Ectodermal cell (in vitro differentiated cells): ENCODE results near the gene ARRDC2.
A peak's percentile ranks its signal among the peaks of the same experiment; 100 is the strongest.
"Not testable (repeated sequence)": the region's sequence is repeated elsewhere in the genome, so short reads cannot be mapped to it uniquely, and the experiment has no call there.

ENCODE experiments used
- H3K27ac ChIP-seq: 2 replicates; pipeline ENCODE4 v1.7.0; 2013; ENCODE audit warnings: mild to moderate bottlenecking, low read depth, low read length; ENCODE audit not compliant: insufficient read depth, poor library complexity, severe bottlenecking
- H3K27me3 ChIP-seq: 2 replicates; pipeline ENCODE4 v1.7.0; 2013; ENCODE audit warnings: mild to moderate bottlenecking, low read length; ENCODE audit not compliant: insufficient read depth, control insufficient read depth, poor library complexity, severe bottlenecking
- H3K36me3 ChIP-seq: one replicate; pipeline ENCODE4 v1.7.0; 2013; ENCODE audit warnings: low read length; ENCODE audit not compliant: control insufficient read depth, insufficient read depth
- H3K4me1 ChIP-seq: one replicate; pipeline ENCODE4 v1.7.0; 2013; ENCODE audit warnings: low read length; ENCODE audit not compliant: control insufficient read depth, insufficient read depth
- H3K4me3 ChIP-seq: 2 replicates; pipeline ENCODE4 v1.7.0; 2013; ENCODE audit warnings: low read depth, low read length, control low read depth; ENCODE audit not compliant: insufficient read depth
- H3K9me3 ChIP-seq: 2 replicates; pipeline ENCODE4 v1.7.0; 2013; ENCODE audit warnings: mild to moderate bottlenecking, low read length, moderate library complexity; ENCODE audit not compliant: control insufficient read depth
- WGBS, 2 experiments: methylation state at CpG; one replicate each; pipeline ENCODE4 v1.1.7; 2013; ENCODE audit warnings: missing lambda C conversion rate in 2 of 2; 5-methylcytosine and 5-hydroxymethylcytosine counted together

Gene ARRDC2

GRCh38 chr19:18002347-18002850, 5.6 kb upstream of the ARRDC2 start:
- peaks cover 35% of the 10 kb centered on the region for H3K27me3 ChIP-seq
- H3K27ac ChIP-seq, result no peak overlapping the region
- H3K9me3 ChIP-seq, result no peaks in the 10 kb centered on the region
- 91 to 92% methylated on average over 27 of the region's 27 CpGs for WGBS, 2 experiments
- no peaks in the 10 kb centered on the region for H3K4me1 ChIP-seq
- no peak overlapping the region for H3K4me3 ChIP-seq
- no peaks in the 10 kb centered on the region for H3K36me3 ChIP-seq

DNA sequence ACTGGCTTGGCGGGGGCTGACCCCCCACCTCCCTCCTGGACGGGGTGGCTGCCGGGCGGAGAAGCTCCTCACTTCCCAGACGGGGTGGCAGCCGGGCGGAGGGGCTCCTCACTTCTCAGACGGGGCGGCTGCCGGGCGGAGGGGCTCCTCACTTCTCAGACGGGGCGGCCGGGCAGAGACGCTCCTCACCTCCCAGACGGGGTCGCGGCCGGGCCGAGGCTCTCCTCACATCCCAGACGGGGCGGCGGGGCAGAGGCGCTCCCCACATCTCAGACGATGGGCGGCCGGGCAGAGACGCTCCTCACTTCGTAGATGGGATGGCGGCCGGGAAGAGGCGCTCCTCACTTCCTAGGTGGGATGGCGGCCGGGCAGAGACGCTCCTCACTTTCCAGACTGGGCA, 2.2 kb upstream of the ARRDC2 start:
- not testable (repeated sequence) for H3K4me1 ChIP-seq, H3K9me3 ChIP-seq, H3K27ac ChIP-seq, H3K36me3 ChIP-seq, H3K4me3 ChIP-seq
- peaks cover 28% of the 10 kb centered on the region for H3K27me3 ChIP-seq
- WGBS, 2 experiments, result 95% methylated on average over 28 to 29 of the region's 35 CpGs

GRCh38 chr19:18007044-18007916, 690 bp upstream of the ARRDC2 start:
- H3K4me1 ChIP-seq, result no peaks in the 10 kb centered on the region
- H3K36me3 ChIP-seq, result no peaks in the 10 kb centered on the region
- H3K27ac ChIP-seq, result no peak overlapping the region
- H3K4me3 ChIP-seq, result peak overlapping the region; percentile 36
- peaks cover 13% of the 10 kb centered on the region for H3K27me3 ChIP-seq
- no peaks in the 10 kb centered on the region for H3K9me3 ChIP-seq
- WGBS, 2 experiments, result 2% methylated on average over 46 of the region's 46 CpGs

DNA sequence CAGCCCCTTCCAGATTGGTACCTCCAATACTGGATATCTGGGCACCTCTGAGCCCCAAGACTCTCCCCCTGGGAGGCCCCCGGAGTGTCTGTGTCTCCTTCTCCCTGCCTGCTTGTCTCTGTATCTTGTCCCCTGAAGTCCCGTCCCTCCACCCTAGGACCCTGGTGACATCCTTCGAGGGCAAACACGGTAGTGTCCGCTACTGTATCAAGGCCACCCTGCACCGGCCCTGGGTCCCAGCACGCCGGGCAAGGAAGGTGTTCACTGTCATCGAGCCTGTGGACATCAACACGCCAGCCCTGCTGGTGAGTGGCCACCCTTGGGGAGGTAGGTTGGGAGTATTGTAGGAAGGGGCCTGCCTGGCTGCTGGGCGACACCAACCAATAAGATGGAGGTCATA, 844 bp downstream of the ARRDC2 start:
- WGBS, 2 experiments, result 94 to 97% methylated on average over 11 of the region's 11 CpGs
- H3K27me3 ChIP-seq, result peaks cover 7% of the 10 kb centered on the region

GRCh38 chr19:18009412-18010066, 1.6 kb downstream of the ARRDC2 start:
- WGBS, 2 experiments, result 95% methylated on average over 37 of the region's 37 CpGs
- Histone ChIP-seq H3K27me3 (peaks cover 7% of the 10 kb centered on the region), H3K4me1 (peaks cover 12% of the 10 kb centered on the region), H3K27ac (no peak overlapping the region), H3K36me3 (no peaks in the 10 kb centered on the region), H3K4me3 (no peak overlapping the region), H3K9me3 (no peaks in the 10 kb centered on the region)

More for the DNA sequence above, 844 bp downstream of the ARRDC2 start:
- Histone ChIP-seq H3K9me3 (no peaks in the 10 kb centered on the region), H3K4me1 (peaks cover 7% of the 10 kb centered on the region), H3K36me3 (no peaks in the 10 kb centered on the region), H3K4me3 (no peak overlapping the region), H3K27ac (no peak overlapping the region)

- WGBS, 2 experiments, result 93% methylated on average over 11 of the region's 11 CpGs
- H3K27me3 ChIP-seq, result peaks cover 7% of the 10 kb centered on the region
- H3K27ac ChIP-seq, result no peak overlapping the region
- H3K36me3 ChIP-seq, result no peaks in the 10 kb centered on the region
- peaks cover 12% of the 10 kb centered on the region for H3K4me1 ChIP-seq
- no peaks in the 10 kb centered on the region for H3K9me3 ChIP-seq
- H3K4me3 ChIP-seq, result no peak overlapping the region
Observed at GRCh38 chr19:18010149-18010548, 2.2 kb downstream of the ARRDC2 start.

- no peak overlapping the region for H3K4me3 ChIP-seq
- H3K27me3 ChIP-seq, result no peaks in the 10 kb centered on the region
- H3K27ac ChIP-seq, result no peak overlapping the region
- H3K36me3 ChIP-seq, result no peaks in the 10 kb centered on the region
- WGBS, 2 experiments, result 67 to 72% methylated on average over 17 of the region's 17 CpGs
- H3K9me3 ChIP-seq, result no peaks in the 10 kb centered on the region
- H3K4me1 ChIP-seq, result peaks cover 12% of the 10 kb centered on the region
Observed at GRCh38 chr19:18013210-18014111, 5.5 kb downstream of the ARRDC2 start.

DNA sequence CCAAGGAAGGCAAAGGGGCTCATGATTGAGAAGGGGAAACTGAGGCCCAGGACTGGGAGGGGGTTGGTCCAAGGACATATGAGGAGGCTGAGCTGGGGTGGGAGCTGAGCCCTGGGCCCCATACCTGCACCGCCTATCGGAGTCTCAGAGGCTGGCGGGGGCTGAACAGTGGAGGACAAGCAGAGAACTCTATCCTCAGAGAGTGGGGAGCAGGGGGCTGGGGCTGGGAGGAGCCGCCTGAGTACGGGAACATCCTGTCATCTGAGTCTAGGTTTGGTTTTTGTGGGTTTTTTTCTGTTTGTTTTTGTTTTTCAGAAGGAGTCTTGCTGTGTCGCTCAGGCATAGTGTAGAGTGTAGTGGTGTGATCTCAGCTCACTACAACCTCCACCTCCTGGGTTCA, 6.2 kb downstream of the ARRDC2 start:
- Histone ChIP-seq H3K4me1 (peaks cover 12% of the 10 kb centered on the region), H3K27me3 (no peaks in the 10 kb centered on the region), H3K27ac (no peak overlapping the region), H3K9me3 (no peaks in the 10 kb centered on the region), H3K4me3 (no peak overlapping the region), H3K36me3 (no peaks in the 10 kb centered on the region)
- WGBS, 2 experiments, result 94 to 96% methylated on average over 5 to 6 of the region's 6 CpGs

- no peak overlapping the region for H3K27ac ChIP-seq
- H3K36me3 ChIP-seq, result no peaks in the 10 kb centered on the region
- H3K27me3 ChIP-seq, result no peaks in the 10 kb centered on the region
- 92% methylated on average over 14 of the region's 14 CpGs for WGBS, 2 experiments
- peaks cover 12% of the 10 kb centered on the region for H3K4me1 ChIP-seq
- no peak overlapping the region for H3K4me3 ChIP-seq
- no peaks in the 10 kb centered on the region for H3K9me3 ChIP-seq
Observed at GRCh38 chr19:18016209-18016910, 8.4 kb downstream of the ARRDC2 start.
